ENCODE measurements around the gene PRSS21.

GRCh38 chr16:2831203-2831602 is 14.2 kb downstream of the PRSS21 start:
- TF ChIP-seq, protein P1, sequence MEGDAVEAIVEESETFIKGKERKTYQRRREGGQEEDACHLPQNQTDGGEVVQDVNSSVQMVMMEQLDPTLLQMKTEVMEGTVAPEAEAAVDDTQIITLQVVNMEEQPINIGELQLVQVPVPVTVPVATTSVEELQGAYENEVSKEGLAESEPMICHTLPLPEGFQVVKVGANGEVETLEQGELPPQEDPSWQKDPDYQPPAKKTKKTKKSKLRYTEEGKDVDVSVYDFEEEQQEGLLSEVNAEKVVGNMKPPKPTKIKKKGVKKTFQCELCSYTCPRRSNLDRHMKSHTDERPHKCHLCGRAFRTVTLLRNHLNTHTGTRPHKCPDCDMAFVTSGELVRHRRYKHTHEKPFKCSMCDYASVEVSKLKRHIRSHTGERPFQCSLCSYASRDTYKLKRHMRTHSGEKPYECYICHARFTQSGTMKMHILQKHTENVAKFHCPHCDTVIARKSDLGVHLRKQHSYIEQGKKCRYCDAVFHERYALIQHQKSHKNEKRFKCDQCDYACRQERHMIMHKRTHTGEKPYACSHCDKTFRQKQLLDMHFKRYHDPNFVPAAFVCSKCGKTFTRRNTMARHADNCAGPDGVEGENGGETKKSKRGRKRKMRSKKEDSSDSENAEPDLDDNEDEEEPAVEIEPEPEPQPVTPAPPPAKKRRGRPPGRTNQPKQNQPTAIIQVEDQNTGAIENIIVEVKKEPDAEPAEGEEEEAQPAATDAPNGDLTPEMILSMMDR (IDR thresholded peaks at IDR 0.05; ENCODE audit: low read depth, low read length, missing input control) = no peak
- TF ChIP-seq YY1 (IDR thresholded peaks at IDR 0.05) (no peak), TAF1 (conservative IDR thresholded peaks at IDR 0.05) (no peak), REST (IDR thresholded peaks at IDR 0.05) (no peak), ATF3 (IDR thresholded peaks at IDR 0.05) (no peak), FOXA1 (IDR thresholded peaks at IDR 0.05) (no peak)

All from liver (tissue), 3 donors.